Raji (cell line): Measurements from ENCODE around the gene MEPCE.

ENCODE experiments used
- POLR2A ChIP-seq: IDR thresholded peaks from 2 replicates; pipeline ENCODE4 v1.6.1; 2011; ENCODE audit warnings: low read depth, low read length, control low read depth; ENCODE audit not compliant: insufficient read depth

MEPCE gene

DNA sequence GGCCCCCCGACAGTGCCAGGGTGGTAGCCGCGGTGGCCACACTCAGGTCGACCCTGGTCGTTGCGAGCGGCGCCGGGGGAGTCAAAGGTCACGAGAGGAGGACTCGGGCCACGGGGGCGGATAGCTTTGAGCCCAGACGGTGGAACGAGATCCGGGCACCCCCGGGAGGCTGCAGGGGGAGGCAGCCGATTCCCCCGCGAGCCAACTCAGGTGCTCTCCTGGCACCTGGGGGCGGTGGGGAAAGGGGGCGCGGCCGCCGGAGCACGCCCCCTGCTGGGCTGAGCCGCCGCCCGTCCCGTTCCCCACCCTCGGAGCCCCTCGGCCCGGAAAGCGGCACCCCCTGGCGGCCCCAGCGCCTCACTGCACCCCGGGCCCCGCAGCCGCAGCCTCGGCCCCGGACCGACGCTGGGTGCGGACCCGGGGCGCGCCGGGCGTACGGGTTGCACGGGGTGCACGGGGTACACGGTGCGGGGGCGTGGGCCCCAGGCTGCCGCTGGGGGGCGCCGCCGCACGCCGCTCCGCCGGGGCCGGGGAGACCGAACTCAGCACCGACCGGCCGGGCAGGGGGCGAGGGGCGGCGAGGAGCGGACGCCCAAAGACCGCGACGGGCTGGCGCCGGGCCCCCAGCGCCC, 53.6 kb downstream of the MEPCE start:
- TF ChIP-seq POLR2A: no peak
